NCI-H187 (cell line): ENCODE results near the gene FHIT.
"Not testable (repeated sequence)": the region's sequence is repeated elsewhere in the genome, so short reads cannot be mapped to it uniquely, and the experiment has no call there.

Source experiments
- DNase-seq, 2 experiments: peaks; one replicate each; lab custom pipeline; 2025; lab: John Stamatoyannopoulos, UW

FHIT gene

DNA sequence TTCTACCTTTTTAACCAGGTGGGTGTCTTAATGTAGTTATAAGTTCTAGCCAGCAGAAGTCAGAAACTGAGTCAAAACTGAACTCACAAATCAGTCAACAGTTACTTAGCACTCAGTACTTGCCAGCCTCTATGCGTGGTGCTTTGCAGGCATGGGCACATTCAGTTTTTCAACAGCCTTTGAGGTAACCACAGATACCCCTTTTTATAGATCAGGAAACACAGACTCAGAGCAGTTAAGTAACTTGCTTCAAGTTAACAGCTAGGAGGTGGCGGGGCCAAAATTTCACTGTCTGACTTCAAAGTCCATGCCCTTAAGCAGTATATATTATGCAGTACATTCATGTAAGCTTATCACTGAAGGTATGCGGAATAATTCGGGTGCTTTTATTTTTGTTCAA is 139.4 kb downstream of the FHIT start:
- no peak for DNase-seq

DNA sequence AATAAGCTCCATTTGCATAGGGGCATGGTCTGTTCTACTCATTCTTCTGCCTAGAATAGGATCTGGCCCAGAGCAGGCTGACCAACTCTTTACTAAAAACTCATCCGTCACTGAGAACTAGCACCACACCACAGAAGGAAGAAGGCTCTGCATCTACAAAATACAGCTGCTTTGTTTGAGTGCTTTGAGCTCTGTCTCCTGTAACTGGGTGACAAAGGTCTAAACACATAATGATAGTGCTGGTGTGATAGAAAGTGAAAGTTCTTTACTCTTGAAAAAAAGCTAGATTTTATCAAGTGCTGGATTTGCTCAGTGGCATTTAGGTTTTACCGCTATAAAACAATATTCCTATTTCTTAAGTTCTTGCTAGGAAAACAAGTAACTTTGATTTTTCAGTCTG is 140.7 kb downstream of the FHIT start:
- DNase-seq: no peak

DNA sequence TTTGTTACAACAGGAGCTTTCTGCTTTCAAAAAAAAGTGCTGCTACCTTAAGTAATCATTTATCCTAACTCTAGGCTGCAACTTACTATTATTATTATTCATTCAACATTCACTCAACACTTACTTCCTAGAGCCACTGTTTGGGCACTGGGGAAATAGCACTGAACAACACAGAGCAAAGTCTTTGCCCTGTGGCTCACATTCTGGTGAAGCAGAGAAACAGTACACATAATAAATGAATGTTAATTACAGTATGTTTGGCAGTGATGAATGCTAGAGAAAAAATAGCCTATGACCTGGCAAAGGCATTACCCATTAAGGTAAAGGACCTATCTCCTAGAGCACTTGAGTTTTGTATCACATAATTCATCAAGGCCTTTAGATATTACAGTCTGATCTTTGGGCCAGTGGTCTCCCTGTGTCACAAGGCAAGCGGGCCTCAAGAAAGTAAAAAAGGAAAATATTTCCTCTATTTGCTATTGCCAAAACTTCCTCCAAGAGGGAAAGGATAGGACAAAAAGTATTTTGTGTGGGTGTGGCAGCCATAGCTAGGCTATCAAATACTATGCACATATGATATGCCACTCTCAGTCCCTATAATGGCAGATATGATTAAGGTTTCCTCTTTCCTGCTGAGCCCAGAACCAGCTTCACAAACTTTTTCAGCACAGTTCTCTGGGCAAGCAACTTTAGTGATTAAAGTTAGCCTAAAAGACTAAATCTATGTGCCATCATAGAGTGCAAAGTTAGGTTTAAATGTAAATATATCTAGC is 142.8 kb downstream of the FHIT start:
- DNase-seq: no peak

DNA sequence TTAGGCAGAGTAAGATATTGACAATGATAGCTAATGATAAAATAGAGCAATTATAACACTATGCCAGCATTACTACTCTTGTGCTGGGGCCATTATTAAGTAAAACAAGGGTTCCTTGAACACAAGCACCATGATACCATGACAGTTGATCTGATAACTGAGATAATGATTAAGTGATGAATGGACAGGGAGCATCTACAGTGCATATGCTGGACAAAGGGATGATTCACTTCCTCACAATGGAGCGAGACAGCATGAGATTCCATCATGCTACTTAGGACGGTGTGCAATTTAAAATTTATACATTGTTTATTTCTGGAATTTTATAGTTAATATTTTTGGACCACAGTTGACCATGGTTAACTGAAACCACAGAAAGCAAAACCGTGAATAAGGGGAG is 156.6 kb downstream of the FHIT start:
- no peak for DNase-seq

DNA sequence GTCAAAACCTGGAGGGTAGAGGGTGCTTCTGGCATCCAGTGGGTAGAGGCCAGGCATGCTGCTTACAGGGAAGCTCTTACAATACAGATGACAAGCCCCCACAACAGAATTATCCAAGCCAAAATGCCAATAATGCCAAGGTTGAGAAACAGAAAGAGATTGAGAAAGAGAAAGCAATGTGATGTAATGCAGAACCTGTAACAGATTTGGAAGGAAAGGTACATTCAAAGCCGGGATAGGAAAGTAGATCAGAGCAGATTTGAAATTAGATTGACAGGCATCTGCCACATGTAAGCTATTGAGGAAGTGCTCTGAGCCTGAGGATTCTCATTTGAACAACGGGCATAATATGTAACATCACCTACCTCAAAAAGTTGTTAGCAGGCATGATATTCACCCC is 157.9 kb downstream of the FHIT start:
- DNase-seq: no peak

DNA sequence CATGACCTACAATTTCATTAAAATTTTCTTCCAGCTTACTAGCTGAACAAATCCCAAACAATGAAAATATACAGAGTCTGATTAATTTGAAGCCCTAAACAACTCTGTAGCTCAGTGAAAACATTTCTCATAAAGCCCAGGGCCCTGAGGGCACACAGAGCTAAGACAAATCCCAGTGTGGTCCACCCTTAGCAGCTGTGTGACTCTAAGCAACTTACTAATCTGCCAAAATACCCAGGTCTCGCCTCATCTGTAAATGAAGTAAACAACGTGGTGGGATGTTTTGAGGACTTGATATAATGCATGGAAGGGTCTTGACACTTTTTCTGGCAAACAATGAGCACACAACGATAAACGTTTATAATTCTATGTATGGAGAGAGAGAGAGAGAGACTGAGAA is 158.4 kb downstream of the FHIT start:
- no peak for DNase-seq

DNA sequence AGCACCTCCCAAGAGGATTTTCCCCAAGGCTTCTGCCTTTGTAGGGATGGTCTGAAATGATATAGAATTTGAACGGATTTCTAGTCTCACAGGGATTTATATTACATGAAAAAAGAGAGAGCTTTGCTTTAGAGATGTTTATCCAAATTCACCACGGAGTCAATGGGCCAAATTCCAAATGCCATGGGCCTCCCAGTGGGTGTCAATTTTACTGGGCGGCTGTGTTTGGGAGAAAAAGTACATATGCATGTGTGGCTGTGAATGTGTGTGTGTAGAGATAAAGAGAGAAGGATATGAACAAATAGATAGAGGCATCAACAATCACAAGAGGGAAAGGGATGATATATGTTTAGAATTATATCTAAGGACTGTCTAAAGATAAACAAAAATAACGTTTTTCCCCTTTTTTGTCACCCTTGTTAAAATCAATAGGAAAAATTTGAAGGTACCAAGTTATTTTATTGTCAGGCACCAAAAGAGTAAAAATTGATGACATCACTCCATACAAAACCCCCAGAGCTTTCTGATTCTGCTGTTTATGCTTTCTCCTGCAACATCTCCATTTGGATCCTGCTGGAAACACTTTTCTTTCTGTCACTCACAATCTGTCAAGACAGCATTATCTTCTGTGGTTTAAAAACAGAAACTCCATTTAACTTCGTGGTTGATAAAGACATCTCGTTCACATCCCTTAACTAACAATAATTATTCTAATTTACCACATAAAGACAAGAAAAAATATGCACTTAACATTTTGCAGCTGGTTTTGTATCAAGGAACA is 160.7 kb downstream of the FHIT start:
- DNase-seq: no peak

DNA sequence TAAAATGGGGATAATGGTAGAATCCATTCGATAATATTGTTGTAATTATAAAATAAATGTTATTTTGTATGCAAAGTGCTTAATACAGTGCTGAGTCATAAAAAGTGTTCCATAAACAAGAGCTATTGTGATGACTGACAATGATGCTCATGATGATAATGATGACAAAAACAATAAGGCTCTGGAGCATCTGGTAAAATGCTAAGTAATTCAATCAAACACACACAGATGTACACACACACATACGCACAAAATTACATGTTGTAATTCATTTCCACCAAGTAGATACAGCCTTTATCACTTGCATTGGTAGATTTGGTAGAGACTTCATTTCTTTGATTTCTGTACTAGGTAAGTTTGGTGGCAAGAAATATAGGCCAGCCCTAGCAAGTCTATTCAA is 163.8 kb downstream of the FHIT start:
- no peak for DNase-seq

DNA sequence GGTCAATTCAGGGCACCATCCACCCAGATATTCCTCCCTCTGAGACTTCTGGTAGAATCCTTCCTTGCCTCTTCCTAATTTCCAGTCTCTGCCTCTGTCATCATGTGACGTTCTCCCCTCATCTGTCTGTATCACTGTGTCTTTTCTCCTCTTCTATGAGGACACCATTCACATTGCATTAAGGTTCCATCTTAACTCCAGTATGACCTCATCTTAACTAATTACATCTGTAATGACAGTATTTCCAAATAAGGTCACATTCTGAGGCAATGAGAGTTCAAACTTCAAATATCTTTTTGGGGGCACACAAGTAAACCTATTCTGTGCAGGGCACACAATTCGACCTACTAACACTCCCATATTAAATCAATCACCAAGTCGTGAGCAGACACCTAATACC is 169.7 kb downstream of the FHIT start:
- DNase-seq: no peak

DNA sequence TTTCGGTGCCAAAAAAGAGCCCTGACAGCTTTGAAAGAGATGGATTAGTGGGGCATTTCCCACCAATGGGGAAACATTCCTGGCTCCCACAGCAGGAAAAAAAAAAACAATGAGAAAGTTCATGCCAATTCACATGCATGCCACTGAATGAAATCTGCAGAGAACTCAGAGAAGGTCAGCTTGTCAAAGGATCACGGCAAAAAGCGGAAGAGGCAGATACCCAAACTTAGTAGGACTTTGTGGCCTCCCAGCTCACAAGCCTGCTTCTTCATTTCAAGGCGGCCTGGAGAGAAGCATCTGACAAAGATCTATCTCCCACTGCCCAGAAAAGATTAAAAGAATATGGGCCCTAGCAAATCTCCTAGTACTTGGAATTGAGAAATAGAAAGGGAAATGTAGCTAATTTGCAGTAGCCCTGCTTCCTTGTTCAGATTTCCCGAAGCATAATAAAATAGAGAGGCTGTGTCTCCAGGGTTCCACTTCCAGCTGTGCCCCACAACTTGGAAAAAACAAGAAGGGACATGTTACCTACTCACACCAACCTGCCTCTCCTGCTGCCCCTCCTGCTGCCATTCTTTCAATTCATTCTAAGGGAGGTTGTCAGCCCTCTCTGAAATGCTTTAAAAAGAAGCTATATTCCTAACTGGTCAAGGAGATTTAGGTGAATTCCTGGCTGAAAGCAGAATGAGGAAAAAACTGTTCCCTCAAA is 170.4 kb downstream of the FHIT start:
- DNase-seq: no peak

DNA sequence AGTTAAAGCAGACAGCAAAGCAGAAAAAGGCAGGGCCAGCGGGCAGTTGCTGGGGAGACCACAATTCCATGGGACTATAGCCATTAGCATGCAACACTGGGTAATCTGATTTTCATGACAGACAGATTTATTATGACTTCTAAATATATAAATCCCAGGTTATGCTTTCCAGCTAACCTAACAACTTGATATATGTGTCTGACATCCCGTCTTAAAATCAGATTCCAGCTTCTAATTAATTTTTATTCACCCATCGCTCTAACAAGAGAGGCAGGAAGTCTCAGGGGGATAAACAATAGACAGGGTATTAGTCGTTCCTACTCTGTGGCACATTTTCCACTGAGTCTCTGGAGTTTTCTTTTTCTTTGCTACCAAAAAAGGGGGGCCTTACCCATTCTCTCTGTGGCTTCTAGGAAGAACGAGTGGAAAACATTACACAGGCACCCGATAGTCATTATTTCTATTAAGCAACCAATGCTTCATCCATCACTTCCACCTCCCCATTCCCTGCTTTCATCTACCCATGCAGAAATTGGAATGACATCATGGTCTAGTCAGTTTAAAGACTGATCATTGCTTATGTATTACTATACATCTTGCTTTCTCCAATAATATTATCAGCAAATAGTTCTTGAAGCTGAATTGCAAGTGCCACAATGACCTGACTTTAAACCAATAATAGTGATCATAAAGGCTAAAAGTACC is 173.1 kb downstream of the FHIT start:
- DNase-seq: no peak

DNA sequence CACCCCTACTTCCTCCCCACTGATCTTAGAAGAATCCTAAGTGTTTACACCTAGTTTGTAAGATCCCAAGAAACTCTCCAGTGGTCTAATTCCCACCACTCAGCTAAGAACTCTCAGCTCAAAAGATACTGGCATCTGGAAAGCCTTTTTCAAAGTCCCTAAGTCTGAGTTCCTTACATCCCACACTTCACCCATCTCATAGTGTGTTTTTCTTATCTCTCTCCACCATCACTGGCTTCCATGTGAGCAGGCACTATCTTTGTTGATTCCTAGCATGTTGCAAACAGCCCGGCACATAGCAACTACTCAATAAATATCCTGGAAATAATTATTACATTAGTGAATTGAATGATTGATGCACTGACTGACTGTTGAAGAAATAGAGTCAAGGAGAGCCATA is 173.7 kb downstream of the FHIT start:
- no peak for DNase-seq

DNA sequence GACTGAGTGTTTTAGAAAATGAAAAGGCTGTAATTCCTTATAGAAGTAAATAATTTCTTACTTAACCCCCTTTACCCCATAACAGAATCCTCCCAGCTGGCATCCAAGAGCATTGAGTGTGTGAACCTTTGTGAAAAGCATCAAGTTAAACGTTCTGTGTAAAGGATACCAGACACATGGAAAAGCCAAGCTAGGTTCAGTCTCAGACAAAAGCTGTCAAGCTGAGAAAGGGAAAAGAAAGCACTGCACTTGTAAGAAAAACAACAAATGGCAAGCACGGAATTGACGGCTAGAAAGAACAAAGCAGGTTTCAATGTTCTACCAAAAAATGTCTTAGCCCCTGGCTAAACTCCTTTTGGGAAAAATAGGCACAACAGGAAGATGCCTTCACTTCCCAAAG is 176.5 kb downstream of the FHIT start:
- DNase-seq: no peak

DNA sequence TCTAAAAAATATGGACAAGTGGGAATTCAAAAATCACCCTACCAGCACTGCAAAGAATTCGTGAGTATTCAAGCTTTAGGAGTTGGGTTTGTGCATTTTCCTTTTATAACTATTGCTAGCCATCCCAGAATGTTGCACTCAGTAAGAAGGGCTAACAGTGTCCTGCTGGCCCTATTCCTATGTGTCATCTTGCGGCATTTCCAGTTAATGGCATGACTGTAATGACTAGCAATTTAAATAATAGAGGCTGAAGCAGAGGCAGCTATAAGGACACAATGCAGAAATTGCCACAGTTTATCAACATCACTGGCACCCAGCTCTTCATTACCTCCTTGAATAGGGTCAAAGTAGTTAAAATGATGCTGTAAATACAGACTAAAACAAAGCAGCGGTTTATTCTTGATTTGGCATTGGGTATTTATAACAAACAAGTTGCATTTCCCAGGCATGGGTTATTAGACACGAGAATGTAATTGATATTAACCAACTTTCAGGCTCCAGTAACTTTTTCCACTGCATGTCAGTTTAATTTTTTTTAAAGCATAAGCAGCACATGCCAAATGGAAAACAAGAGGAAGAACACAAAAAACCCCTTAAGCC is 177.6 kb downstream of the FHIT start:
- DNase-seq: no peak

DNA sequence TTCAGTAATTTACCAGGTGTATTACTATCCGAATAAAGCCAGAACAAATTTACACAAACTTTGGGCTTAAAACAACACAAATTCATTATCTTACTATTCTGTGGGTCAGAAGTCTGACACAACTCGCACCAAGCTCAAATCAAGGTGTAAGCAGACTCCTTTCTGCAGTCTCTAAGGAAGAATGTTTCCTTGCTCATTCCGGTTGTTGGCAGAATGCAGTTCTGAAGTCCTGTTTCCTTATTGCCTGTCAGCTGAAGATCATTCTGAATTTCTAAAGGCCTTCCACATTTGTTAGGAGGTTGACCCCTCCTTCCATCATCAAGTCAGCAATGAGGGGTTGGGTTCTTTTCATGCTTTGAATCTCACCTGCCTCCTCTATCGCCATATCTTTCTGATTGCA is 183.2 kb downstream of the FHIT start:
- DNase-seq: no peak

DNA sequence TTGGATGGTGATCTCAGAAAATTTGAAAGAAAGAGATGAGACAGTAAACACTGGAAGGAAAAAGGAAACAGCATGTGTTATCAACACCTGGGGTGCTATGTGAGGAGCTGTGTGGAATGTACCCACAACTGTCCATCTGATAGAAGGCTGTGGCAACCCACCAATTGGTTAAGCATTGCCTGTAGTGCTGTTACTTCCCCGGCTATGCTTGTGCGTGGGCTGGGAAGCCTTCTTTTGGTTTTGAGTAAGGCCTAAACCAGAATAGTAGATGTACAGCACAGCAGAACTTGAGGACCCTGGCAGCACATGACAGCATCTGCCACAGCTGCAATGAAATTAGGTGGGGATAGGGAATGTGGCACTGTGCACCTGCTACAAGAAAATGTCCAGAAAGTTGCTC is 184.5 kb downstream of the FHIT start:
- no peak for DNase-seq

DNA sequence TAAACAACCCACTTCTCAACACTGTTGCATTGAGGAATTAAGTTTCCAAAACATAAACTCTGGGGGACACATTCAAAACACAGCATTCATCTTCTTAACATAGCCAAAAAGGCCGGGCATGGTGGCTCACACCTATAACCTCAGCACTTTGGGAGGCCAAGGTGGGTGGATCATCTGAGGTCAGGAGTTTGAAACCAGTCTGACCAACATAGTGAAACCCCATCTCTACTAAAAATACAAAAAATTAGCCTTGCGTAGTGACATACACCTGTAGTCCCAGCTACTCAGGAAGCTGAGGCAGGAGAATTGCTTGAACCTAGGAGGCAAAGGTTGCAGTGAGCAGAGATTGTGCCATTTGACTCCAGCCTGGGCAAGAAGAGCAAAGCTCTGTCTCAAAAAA is 185.0 kb downstream of the FHIT start:
- DNase-seq: not testable (repeated sequence)

DNA sequence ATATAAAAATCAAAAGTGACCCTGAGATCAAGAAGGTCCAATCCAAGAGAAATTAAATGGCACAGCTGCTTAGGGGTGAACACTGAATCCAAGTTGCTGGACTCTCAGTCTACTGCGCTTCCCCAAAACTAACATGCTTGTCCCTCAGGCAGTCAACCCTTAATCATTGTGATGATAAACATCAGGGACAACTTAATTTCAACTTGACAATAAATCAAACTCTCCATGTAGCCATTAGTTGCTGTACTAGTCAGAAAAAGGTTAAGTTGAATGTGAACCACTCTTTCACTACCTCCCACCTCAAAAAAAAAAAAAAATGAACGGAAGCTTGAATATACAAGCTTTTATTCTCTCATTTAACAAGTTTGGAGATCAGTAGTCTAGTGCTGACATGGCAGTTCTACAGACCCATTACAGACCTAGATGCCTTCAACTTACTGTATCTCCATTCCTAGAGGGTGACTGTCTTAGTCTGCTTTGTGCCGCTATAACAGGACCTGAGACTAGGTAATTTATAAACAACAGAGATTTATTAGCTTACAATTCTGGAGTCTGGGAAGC is 185.7 kb downstream of the FHIT start:
- DNase-seq: no peak

DNA sequence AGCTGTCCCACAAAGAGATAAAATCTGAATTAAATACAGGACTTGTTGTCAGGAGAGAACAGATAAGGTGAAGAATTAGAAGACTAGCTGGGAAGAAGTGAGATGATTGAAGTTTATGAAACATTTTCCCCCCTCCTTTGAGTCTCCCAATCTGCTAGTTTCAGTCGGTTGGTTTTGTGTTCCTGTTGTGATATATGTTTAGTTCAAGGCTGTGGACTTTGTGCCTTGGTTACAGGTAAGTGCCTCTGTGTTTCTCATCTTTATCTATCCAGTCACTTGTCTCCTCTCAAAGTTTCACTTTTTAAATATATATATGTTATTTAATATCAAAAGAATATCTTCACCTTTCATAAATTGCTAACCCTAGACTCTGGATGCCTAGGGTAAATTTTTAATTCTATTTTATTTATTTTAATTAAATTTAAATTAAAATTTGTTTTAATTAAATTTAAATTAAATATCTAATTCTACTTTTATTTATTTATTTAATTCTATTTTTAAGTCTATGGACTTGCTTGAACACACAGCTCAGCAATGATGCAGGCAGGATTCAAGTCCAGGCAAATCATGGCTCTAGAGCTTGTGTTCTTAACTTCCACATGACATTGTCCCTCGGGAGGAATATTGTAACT is 190.0 kb downstream of the FHIT start:
- no peak for DNase-seq

DNA sequence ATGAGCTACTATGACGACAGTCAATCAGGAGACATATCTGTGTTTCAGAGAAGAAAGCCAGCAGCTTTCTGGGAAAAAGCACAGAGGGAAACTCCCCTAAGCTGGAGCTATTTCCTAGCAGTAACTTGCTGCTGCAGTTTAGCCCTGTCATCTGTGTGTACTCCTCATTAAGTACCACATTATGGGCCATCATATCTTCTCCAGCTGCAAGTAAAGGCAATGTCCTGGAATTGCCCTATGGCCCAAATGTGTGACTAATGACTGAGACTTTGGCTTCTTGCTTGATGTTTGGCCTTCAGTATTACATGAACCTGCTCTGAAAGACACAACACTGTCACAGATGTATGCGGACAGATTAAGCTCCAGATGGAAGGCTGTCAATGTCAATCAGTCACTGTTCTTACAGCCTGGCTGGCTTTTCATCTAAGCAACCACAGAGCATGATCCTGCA is 190.8 kb downstream of the FHIT start:
- DNase-seq: no peak

DNA sequence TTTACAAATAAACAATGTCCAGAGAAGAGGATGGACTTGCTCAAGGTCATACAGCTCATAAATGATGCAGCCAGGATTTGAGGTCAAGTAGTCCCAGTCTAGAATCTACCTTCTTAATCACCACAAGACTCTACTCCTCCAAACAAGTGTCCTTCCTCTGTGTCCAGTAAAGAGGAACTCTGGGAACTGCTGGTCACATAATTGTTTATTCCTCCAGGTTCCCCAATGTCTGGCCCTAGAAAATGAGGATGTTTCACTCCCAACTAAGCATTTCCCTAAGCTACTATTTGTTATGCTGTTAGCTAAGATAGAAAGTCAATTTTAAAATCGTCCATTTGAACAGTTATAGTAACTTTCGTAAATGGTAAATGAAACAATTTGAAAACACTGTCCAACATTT is 192.4 kb downstream of the FHIT start:
- no peak for DNase-seq
